HFF-Myc (cell line): ENCODE measurements around the gene CBARP.

Experiments
- DNase-seq: peaks from one replicate; pipeline ENCODE4 v3.0.0-alpha.2; 2011; ENCODE audit warnings: low read depth; ENCODE audit errors: extremely low read depth
- H3K4me3 ChIP-seq: replicated peaks from 2 replicates; pipeline ENCODE4 v1.5.1; 2011; ENCODE audit warnings: low read depth, mild to moderate bottlenecking, control low read depth, low read length
- CTCF ChIP-seq: IDR thresholded peaks from 2 replicates; pipeline ENCODE4 v1.5.1; 2012; ENCODE audit warnings: mild to moderate bottlenecking, low read depth, low read length, control low read depth; ENCODE audit errors: missing control alignments

The CBARP gene

GRCh38 chr19:1270213-1270853 lies 32.5 kb upstream of the CBARP start:
- TF ChIP-seq CTCF: no peak
- no peak for DNase-seq
- H3K4me3 ChIP-seq: peak overlapping the region; percentile 78

- peak; percentile 65 for DNase-seq
- peak overlapping the region; percentile 78 for H3K4me3 ChIP-seq
- no peak for TF ChIP-seq CTCF
Measured at GRCh38 chr19:1269478-1270212, 31.8 kb upstream of the CBARP start.

GRCh38 chr19:1269065-1269477 lies 31.3 kb upstream of the CBARP start, which contains the start of gene CIRBP:
TSS of gene CIRBP (plus strand) at chr19:1269332. CDS start at chr19:1270934, 1,602 bp downstream.
- peak; percentile 86 for DNase-seq
- no peak for TF ChIP-seq CTCF
- peak within 1 kb of the TSS; percentile 78 for H3K4me3 ChIP-seq

- H3K4me3 ChIP-seq: peak overlapping the region; percentile 78; the same call in 1 of the 2 replicates
- no peak for TF ChIP-seq CTCF
- no peak for DNase-seq
Measured at GRCh38 chr19:1268226-1269064, 30.6 kb upstream of the CBARP start.

GRCh38 chr19:1267477-1268225 lies 29.8 kb upstream of the CBARP start:
- no peak for TF ChIP-seq CTCF
- DNase-seq: no peak
- peak overlapping the region; percentile 43 for H3K4me3 ChIP-seq

- H3K4me3 ChIP-seq: peak overlapping the region; percentile 43
- no peak for DNase-seq
- peak; percentile 75 for TF ChIP-seq CTCF
Measured at GRCh38 chr19:1266916-1267476, 29.2 kb upstream of the CBARP start.
